IMR-90 (cell line): ENCODE measurements around the gene WBP2. TPM values are rescaled to one million over a fixed set of nuclear protein-coding genes. Genes with fewer than 3 reads are reported as not detected.
A peak's percentile ranks its signal among the peaks of the same experiment; 100 is the strongest.

Source experiments
- ATAC-seq: fragments of 200-7000 bp; cut with Tn5 transposase; 2 replicates; pipeline ENCODE4 v1.9.1; 2020; ENCODE audit warnings: low read depth, mild to moderate bottlenecking, moderate library complexity
- BruUV-seq: library from RNA; stranded (reverse); fragments of 400-500 nt; replicated peaks from 2 replicates; lab custom pipeline; 2021; lab: Mats Ljungman, UMichigan
- CTCF ChIA-PET: fragments of 300-600 bp; formaldehyde crosslinking; extraction: SDS; loops from one replicate; lab custom pipeline; 2021; ENCODE audit warnings: antibody characterized with exemption; lab: Yijun Ruan, JAX
- POLR2A ChIA-PET: fragments of 300-600 bp; sonication (Branson Sonifier 250); formaldehyde crosslinking; loops from one replicate; lab custom pipeline; 2022; ENCODE audit warnings: antibody characterized with exemption; ENCODE audit not compliant: unreplicated experiment; lab: Charles Lee
- DNase-seq: peaks from one replicate; pipeline ENCODE4 v3.0.0; 2013
- H2AFZ ChIP-seq: replicated peaks from 2 replicates; pipeline ENCODE3; 2013; ENCODE audit warnings: low read length, mild to moderate bottlenecking; ENCODE audit not compliant: poor library complexity
- H2AK5ac ChIP-seq: 2 replicates; pipeline ENCODE4 v1.6.1; 2013; ENCODE audit warnings: low read depth, low read length, inconsistent platforms
- H2AK9ac ChIP-seq: replicated peaks from 2 replicates; pipeline ENCODE3; 2013; ENCODE audit warnings: mild to moderate bottlenecking, low read depth, low read length, moderate library complexity; ENCODE audit not compliant: poor library complexity
- H2BK120ac ChIP-seq: 2 replicates; pipeline ENCODE4 v1.6.1; 2013; ENCODE audit warnings: low read depth, low read length, inconsistent platforms
- H2BK15ac ChIP-seq: 3 replicates; pipeline ENCODE4 v1.6.1; 2013; ENCODE audit warnings: low read depth, low read length, inconsistent platforms
- H2BK20ac ChIP-seq: 2 replicates; pipeline ENCODE4 v1.6.1; 2013; ENCODE audit warnings: low read depth, mild to moderate bottlenecking, inconsistent platforms, low read length, moderate library complexity
- H2BK5ac ChIP-seq: 2 replicates; pipeline ENCODE4 v1.6.1; 2013; ENCODE audit warnings: mild to moderate bottlenecking, low read depth, low read length, inconsistent platforms; ENCODE audit not compliant: poor library complexity, severe bottlenecking
- H3K14ac ChIP-seq: replicated peaks from 2 replicates; pipeline ENCODE4 v1.6.1; 2013; ENCODE audit warnings: low read depth, low read length, inconsistent platforms
- H3K18ac ChIP-seq: 2 replicates; pipeline ENCODE4 v1.6.1; 2013; ENCODE audit warnings: low read depth, low read length, control low read depth
- H3K23ac ChIP-seq: 2 replicates; pipeline ENCODE4 v1.6.1; 2013; ENCODE audit warnings: low read depth, low read length, inconsistent platforms
- H3K27ac ChIP-seq: 2 replicates; pipeline ENCODE4 v1.5.1; 2013; ENCODE audit warnings: mild to moderate bottlenecking, control low read depth, low read length; ENCODE audit not compliant: insufficient read depth
- H3K27me3 ChIP-seq: 2 replicates; pipeline ENCODE4 v1.6.1; 2013; ENCODE audit warnings: low read length; ENCODE audit not compliant: control insufficient read depth, insufficient read depth
- H3K36me3 ChIP-seq: 2 replicates; pipeline ENCODE4 v1.6.1; 2013; ENCODE audit warnings: low read length, mixed read lengths; ENCODE audit not compliant: control insufficient read depth, insufficient read depth
- H3K4ac ChIP-seq: 2 replicates; pipeline ENCODE4 v1.6.1; 2013; ENCODE audit warnings: low read depth, low read length, inconsistent platforms
- H3K4me1 ChIP-seq: 2 replicates; pipeline ENCODE4 v1.6.1; 2013; ENCODE audit warnings: low read length, mixed read lengths; ENCODE audit not compliant: control insufficient read depth, insufficient read depth
- H3K4me2 ChIP-seq: 2 replicates; pipeline ENCODE4 v1.6.1; 2013; ENCODE audit warnings: low read depth, mild to moderate bottlenecking, control low read depth, low read length, moderate library complexity
- H3K4me3 ChIP-seq: 2 replicates; pipeline ENCODE4 v1.5.1; 2013; ENCODE audit warnings: low read depth, mild to moderate bottlenecking, control low read depth, low read length, moderate library complexity; ENCODE audit not compliant: insufficient read depth
- H3K56ac ChIP-seq: 2 replicates; pipeline ENCODE4 v1.6.1; 2013; ENCODE audit warnings: low read length, inconsistent platforms; ENCODE audit not compliant: insufficient read depth; ENCODE audit errors: extremely low read depth
- H3K79me1 ChIP-seq, 2 experiments: 2 replicates each; pipeline ENCODE4 v1.6.1; 2013; ENCODE audit warnings: low read length in 2 of 2, inconsistent platforms in 1 of 2, low read depth in 1 of 2
- H3K9ac ChIP-seq: 2 replicates; pipeline ENCODE4 v1.6.1; 2013; ENCODE audit warnings: low read depth, low read length, control low read depth
- H3K9me1 ChIP-seq: 2 replicates; pipeline ENCODE4 v1.6.1; 2013; ENCODE audit warnings: low read length, inconsistent platforms; ENCODE audit not compliant: insufficient read depth
- H3K9me3 ChIP-seq: 2 replicates; pipeline ENCODE4 v1.6.1; 2013; ENCODE audit warnings: low read length; ENCODE audit not compliant: control insufficient read depth, insufficient read depth
- H4K20me1 ChIP-seq: 2 replicates; pipeline ENCODE4 v1.6.1; 2013; ENCODE audit warnings: low read length, inconsistent platforms; ENCODE audit not compliant: insufficient read depth
- H4K5ac ChIP-seq: 2 replicates; pipeline ENCODE4 v1.6.1; 2013; ENCODE audit warnings: mild to moderate bottlenecking, low read depth, low read length, control low read depth
- H4K8ac ChIP-seq, 2 experiments: 2 replicates each; pipeline ENCODE4 v1.6.1; 2013; ENCODE audit warnings: low read depth in 2 of 2, low read length in 2 of 2, control low read depth in 1 of 2, inconsistent platforms in 1 of 2
- H4K91ac ChIP-seq: 2 replicates; pipeline ENCODE4 v1.6.1; 2013; ENCODE audit warnings: low read depth, low read length, inconsistent platforms; ENCODE audit not compliant: insufficient read depth
- BHLHE40 ChIP-seq: fragments of 150-350 bp; IDR thresholded peaks from 2 replicates; pipeline ENCODE4 v1.6.1; 2016; ENCODE audit warnings: mild to moderate bottlenecking, low read depth, low read length
- CEBPB ChIP-seq: IDR thresholded peaks from 2 replicates; pipeline ENCODE4 v1.6.1; 2012; ENCODE audit warnings: low read depth, low read length, improper control_type of control experiment
- CHD1 ChIP-seq: IDR thresholded peaks from 2 replicates; pipeline ENCODE4 v1.6.1; 2012; ENCODE audit warnings: low read depth, low read length, improper control_type of control experiment
- CTCF ChIP-seq: conservative IDR thresholded peaks from 2 replicates; pipeline ENCODE4 v1.5.1; 2012; ENCODE audit warnings: mild to moderate bottlenecking, low read depth, low read length, improper control_type of control experiment
- ELK1 ChIP-seq: fragments of 150-350 bp; IDR thresholded peaks from 2 replicates; pipeline ENCODE4 v1.6.1; 2016; ENCODE audit warnings: low read depth, mild to moderate bottlenecking, low read length, moderate library complexity, borderline replicate concordance
- FOS ChIP-seq: fragments of 150-350 bp; IDR thresholded peaks from 2 replicates; pipeline ENCODE4 v1.6.1; 2016; ENCODE audit warnings: low read depth, low read length
- MAZ ChIP-seq: IDR thresholded peaks from 2 replicates; pipeline ENCODE4 v1.6.1; 2012; ENCODE audit warnings: low read depth, mild to moderate bottlenecking, low read length, improper control_type of control experiment, moderate library complexity, borderline replicate concordance
- MXI1 ChIP-seq: IDR thresholded peaks from 2 replicates; pipeline ENCODE4 v1.6.1; 2012; ENCODE audit warnings: low read depth, mild to moderate bottlenecking, low read length, moderate library complexity, borderline replicate concordance
- RAD21 ChIP-seq: IDR thresholded peaks from 2 replicates; pipeline ENCODE4 v1.6.1; 2012; ENCODE audit warnings: low read length, improper control_type of control experiment
- RCOR1 ChIP-seq: IDR thresholded peaks from 2 replicates; pipeline ENCODE4 v1.6.1; 2012; ENCODE audit warnings: mild to moderate bottlenecking, low read length, improper control_type of control experiment; ENCODE audit not compliant: insufficient replicate concordance
- RFX5 ChIP-seq: IDR thresholded peaks from 2 replicates; pipeline ENCODE4 v1.8.0; 2012; ENCODE audit warnings: low read depth, mild to moderate bottlenecking, low read length, moderate library complexity
- USF2 ChIP-seq: fragments of 150-350 bp; IDR thresholded peaks from 2 replicates; pipeline ENCODE4 v1.6.1; 2017; ENCODE audit warnings: mild to moderate bottlenecking, antibody characterized with exemption, low read length, low read depth
- WGBS, 2 experiments: methylation state at CpG; one replicate each; pipeline versions ENCODE4 v1.1.5 to v1.1.7; 2013; ENCODE audit warnings: missing lambda C conversion rate in 2 of 2; ENCODE audit not compliant: insufficient read length in 1 of 2; ENCODE audit errors: extremely low coverage in 2 of 2; 5-methylcytosine and 5-hydroxymethylcytosine counted together
- dilution Hi-C: fragments of 300-500 bp; cut with HindIII; formaldehyde crosslinking; loops from one replicate; pipeline ENCODE4 v1.14.3; 2018; ENCODE audit warnings: low sequenced_read_pairs; ENCODE audit not compliant: unreplicated experiment
- in situ Hi-C: fragments of 300-500 bp; cut with MboI; formaldehyde crosslinking; loops from 3 replicates; pipeline ENCODE4 v1.14.3; 2019; ENCODE audit warnings: low sequenced_read_pairs, inconsistent platforms, mixed read lengths
- intact Hi-C: fragments of 100-400 bp; cut with micrococcal nuclease; formaldehyde crosslinking; loops from 2 replicates; pipeline ENCODE4 v1.10.0; 2022
- polyA plus RNA-seq, 3 experiments: library from polyadenylated mRNA; depleted of rRNA; stranded (reverse); fragments of >200 nt; gene quantifications; 2 replicates each; pipeline ENCODE4 v1.2.3, GENCODE V29; 2012; ENCODE audit warnings: low replicate concordance in 1 of 3
- total RNA-seq: library from RNA; depleted of rRNA; stranded (reverse); fragments of >200 nt; gene quantifications from 2 replicates; pipeline ENCODE4 v1.2.3, GENCODE V29; 2012

The WBP2 gene
- total and polyA plus RNA-seq, 2 of the 4 experiments (the other 2 are of a cell fraction): 9.0 to 35.5 TPM

- Histone ChIP-seq H2BK5ac (peak within 1 kb of the TSS; percentile 92), H2BK120ac (peak within 1 kb of the TSS; percentile 77), H4K20me1 (0 out of 2 replicates have a peak, but pooled peaks cover 2% of the 10 kb centered on the region), H3K4me1 (peaks cover 7% of the 10 kb centered on the region; the same call in 1 of the 2 replicates), H3K27ac (peak within 1 kb of the TSS; percentile 97), H3K4me2 (peak within 1 kb of the TSS; percentile 95), H3K4me3 (peak within 1 kb of the TSS; percentile 94), H2BK15ac (no peak within 1 kb of the TSS; the same call in 2 of the 3 replicates), H3K9me3 (no peaks in the 10 kb centered on the region), H4K91ac (peak within 1 kb of the TSS; percentile 77), H3K18ac (peak within 1 kb of the TSS; percentile 42; the same call in 1 of the 2 replicates), H2AK9ac (peak within 1 kb of the TSS; percentile 99), H3K14ac (peak within 1 kb of the TSS; percentile 99), H3K79me1 (peaks cover 9 to 42% of the 10 kb centered on the region in 2 experiments; a peak in 3 of 4 replicates), H4K5ac (peak within 1 kb of the TSS; percentile 89), H3K23ac (peak within 1 kb of the TSS; percentile 79), H3K4ac (peak within 1 kb of the TSS; percentile 97), H3K56ac (no peak within 1 kb of the TSS; the same call in 1 of the 2 replicates), H2BK20ac (no peak within 1 kb of the TSS), H4K8ac (peak within 1 kb of the TSS; percentile 38 to 96), H3K9me1 (peaks cover 10% of the 10 kb centered on the region; the same call in 1 of the 2 replicates), H3K36me3 (peaks cover 24% of the 10 kb centered on the region), H2AK5ac (peak within 1 kb of the TSS; percentile 72), H2AFZ (peak within 1 kb of the TSS; percentile 100), H3K27me3 (no peaks in the 10 kb centered on the region), H3K9ac (peak within 1 kb of the TSS; percentile 89)
- WGBS, 2 experiments: 1% methylated on average over 53 of the region's 102 CpGs; no CpG with 5 or more reads in 1 of the 2 experiments
- dilution Hi-C loops (no loop called here), in situ Hi-C loops (no loop called here), intact Hi-C loops (no loop called here)
- DNase-seq (peak; percentile 74), ATAC-seq (peak; percentile 89)
- CTCF ChIA-PET: interaction anchor here (0.5 to 1.7 kb wide), 5 partner anchors 17 to 295 kb away, joined by 3 to 7 read pairs (median 3); partner anchors contain the start of gene WBP2
- POLR2A ChIA-PET: interaction anchor here (0.9 to 1.8 kb wide), 2 partner anchors 18 to 117 kb away, joined by 4 to 7 read pairs; partner anchors contain the start of gene TRIM47
- BruUV-seq: no TSS peak
- TF ChIP-seq MAZ: peak; percentile 50; the same call in 1 of the 2 replicates
- peak; percentile 44; the same call in 1 of the 2 replicates for TF ChIP-seq FOS
- TF ChIP-seq MXI1: peak; percentile 86; the same call in 1 of the 2 replicates
- TF ChIP-seq RFX5: no peak
- 0 out of 2 replicates have a peak, but pooled peaks have one; percentile 70 for TF ChIP-seq CHD1
- TF ChIP-seq ELK1: no peak
- TF ChIP-seq USF2: no peak
- TF ChIP-seq CEBPB: no peak
- TF ChIP-seq RAD21: peak; percentile 60
- TF ChIP-seq RCOR1: no peak
- peak; percentile 44; the same call in 1 of the 2 replicates for TF ChIP-seq BHLHE40
- TF ChIP-seq CTCF: peak; percentile 59
Measured at GRCh38 chr17:75896415-75897159, 41.5 kb upstream of the WBP2 start, which contains the start of gene TRIM65. TRIM65 (minus strand) TSS chr17:75896951; CDS start chr17:75896937, 14 bp downstream.
